ENCODE measurements around the gene TAX1BP3. TPM values are rescaled to one million over a fixed set of nuclear protein-coding genes. Genes with fewer than 3 reads are reported as not detected.
A peak's percentile ranks its signal among the peaks of the same experiment; 100 is the strongest.

The TAX1BP3 gene
- total and polyA plus RNA-seq, 2 of the 13 experiments (the other 11 are each of a cell fraction or from before 2014, with no cell fraction given): 16.7 to 45.1 TPM

DNA sequence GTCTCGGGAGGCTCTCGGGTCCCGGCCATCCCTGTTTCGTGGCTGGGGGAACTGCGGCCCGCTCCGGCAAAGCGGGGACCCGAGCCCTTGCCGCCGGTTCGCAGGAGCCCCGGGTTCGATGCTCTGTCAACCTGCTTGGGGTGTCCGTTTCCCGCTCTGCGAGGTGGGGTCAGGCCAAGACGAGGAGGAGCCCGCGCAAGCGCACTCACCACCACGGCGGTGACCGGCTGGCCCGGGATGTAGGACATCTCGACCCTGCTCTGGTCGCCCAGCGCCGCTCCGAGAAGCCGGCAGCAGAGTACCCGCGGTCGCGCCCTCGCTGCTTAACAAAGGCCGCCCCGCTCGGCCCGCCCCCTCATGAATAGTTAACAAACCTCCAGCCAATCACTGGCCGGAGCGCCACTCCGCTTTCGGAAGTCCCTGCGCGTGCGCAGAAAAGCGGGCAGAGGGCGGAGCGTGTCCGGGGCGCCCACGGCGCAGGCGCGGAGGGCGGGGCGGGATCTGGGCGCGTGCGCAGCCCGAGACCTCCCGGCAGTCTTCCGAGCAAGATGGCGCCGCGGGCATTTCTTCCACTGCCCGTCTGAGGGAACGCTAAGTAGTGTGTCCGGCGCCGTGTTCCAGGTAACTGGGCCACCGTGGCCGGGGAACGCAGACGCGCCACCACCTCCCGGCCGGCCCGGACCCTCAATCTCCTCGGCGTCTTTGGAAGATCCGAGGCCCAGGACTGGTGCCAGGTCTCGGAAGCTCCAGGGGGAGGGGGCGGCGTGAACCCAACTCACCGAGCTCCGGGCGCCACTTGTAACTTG is at the start of gene TAX1BP3, which contains the start of gene EMC6 (continued):
- TF ChIP-seq SRSF9 (IDR thresholded peaks at IDR 0.05; ENCODE audit: borderline replicate concordance, insufficient read depth, low read depth, low read length, poor library complexity, severe bottlenecking): no peak
- TF ChIP-seq, protein P1, sequence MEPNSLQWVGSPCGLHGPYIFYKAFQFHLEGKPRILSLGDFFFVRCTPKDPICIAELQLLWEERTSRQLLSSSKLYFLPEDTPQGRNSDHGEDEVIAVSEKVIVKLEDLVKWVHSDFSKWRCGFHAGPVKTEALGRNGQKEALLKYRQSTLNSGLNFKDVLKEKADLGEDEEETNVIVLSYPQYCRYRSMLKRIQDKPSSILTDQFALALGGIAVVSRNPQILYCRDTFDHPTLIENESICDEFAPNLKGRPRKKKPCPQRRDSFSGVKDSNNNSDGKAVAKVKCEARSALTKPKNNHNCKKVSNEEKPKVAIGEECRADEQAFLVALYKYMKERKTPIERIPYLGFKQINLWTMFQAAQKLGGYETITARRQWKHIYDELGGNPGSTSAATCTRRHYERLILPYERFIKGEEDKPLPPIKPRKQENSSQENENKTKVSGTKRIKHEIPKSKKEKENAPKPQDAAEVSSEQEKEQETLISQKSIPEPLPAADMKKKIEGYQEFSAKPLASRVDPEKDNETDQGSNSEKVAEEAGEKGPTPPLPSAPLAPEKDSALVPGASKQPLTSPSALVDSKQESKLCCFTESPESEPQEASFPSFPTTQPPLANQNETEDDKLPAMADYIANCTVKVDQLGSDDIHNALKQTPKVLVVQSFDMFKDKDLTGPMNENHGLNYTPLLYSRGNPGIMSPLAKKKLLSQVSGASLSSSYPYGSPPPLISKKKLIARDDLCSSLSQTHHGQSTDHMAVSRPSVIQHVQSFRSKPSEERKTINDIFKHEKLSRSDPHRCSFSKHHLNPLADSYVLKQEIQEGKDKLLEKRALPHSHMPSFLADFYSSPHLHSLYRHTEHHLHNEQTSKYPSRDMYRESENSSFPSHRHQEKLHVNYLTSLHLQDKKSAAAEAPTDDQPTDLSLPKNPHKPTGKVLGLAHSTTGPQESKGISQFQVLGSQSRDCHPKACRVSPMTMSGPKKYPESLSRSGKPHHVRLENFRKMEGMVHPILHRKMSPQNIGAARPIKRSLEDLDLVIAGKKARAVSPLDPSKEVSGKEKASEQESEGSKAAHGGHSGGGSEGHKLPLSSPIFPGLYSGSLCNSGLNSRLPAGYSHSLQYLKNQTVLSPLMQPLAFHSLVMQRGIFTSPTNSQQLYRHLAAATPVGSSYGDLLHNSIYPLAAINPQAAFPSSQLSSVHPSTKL (CRISPR knock-in tag; IDR thresholded peaks at IDR 0.05): 0 out of 2 replicates have a peak, but pooled peaks have one; percentile 14
- no peak for TF ChIP-seq MATR3 (CRISPR knock-in tag; IDR thresholded peaks at IDR 0.05)
- TF ChIP-seq, protein P2, sequence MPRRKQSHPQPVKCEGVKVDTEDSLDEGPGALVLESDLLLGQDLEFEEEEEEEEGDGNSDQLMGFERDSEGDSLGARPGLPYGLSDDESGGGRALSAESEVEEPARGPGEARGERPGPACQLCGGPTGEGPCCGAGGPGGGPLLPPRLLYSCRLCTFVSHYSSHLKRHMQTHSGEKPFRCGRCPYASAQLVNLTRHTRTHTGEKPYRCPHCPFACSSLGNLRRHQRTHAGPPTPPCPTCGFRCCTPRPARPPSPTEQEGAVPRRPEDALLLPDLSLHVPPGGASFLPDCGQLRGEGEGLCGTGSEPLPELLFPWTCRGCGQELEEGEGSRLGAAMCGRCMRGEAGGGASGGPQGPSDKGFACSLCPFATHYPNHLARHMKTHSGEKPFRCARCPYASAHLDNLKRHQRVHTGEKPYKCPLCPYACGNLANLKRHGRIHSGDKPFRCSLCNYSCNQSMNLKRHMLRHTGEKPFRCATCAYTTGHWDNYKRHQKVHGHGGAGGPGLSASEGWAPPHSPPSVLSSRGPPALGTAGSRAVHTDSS (CRISPR knock-in tag; conservative IDR thresholded peaks at IDR 0.05): no peak; the same call in 1 of the 2 replicates
- TF ChIP-seq CCDC6 (CRISPR knock-in tag; IDR thresholded peaks at IDR 0.05): no peak
- no peak for TF ChIP-seq ZNF839 (CRISPR knock-in tag; IDR thresholded peaks at IDR 0.05; ENCODE audit: borderline replicate concordance)
- no peak; the same call in 1 of the 2 replicates for TF ChIP-seq KLF6 (CRISPR knock-in tag; IDR thresholded peaks at IDR 0.05)
- no peak; the same call in 1 of the 2 replicates for TF ChIP-seq REL (CRISPR knock-in tag; conservative IDR thresholded peaks at IDR 0.05)
- peak; percentile 99 for TF ChIP-seq TAF1 (CRISPR knock-in tag; IDR thresholded peaks at IDR 0.05)
- 0 out of 2 replicates have a peak, but pooled peaks have one; percentile 69 for TF ChIP-seq SATB2 (CRISPR knock-in tag; IDR thresholded peaks at IDR 0.05)
- TF ChIP-seq, protein P3, sequence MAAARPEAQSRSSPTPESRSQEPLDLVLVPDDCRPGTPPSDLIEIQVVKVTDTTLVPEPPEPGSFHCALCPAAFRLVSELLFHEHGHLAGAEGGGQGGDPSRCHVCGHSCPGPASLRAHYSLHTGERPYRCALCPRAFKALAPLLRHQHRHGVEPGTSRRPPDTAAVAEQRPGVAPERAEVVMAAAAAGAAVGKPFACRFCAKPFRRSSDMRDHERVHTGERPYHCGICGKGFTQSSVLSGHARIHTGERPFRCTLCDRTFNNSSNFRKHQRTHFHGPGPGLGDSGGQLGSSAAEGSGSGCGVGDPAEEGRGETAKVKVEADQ (CRISPR knock-in tag; IDR thresholded peaks at IDR 0.05; ENCODE audit: borderline replicate concordance): peak; percentile 71; the same call in 1 of the 2 replicates
- TF ChIP-seq NPAS2 (CRISPR knock-in tag; IDR thresholded peaks at IDR 0.05; ENCODE audit: borderline replicate concordance): no peak
- TF ChIP-seq ZNF367 (CRISPR knock-in tag; IDR thresholded peaks at IDR 0.05; ENCODE audit: borderline replicate concordance): peak; percentile 70; the same call in 1 of the 2 replicates
- no peak for TF ChIP-seq ZNF335 (CRISPR knock-in tag; IDR thresholded peaks at IDR 0.05)
- TF ChIP-seq PRDM4 (CRISPR knock-in tag; IDR thresholded peaks at IDR 0.05; ENCODE audit: borderline replicate concordance): peak; percentile 51; the same call in 1 of the 2 replicates
- TF ChIP-seq ATF7-NPFF (CRISPR knock-in tag; IDR thresholded peaks at IDR 0.05; ENCODE audit: low read depth): no peak
